GM20431 (cell line): ENCODE measurements around the gene TXK.

ENCODE experiments used
- in situ Hi-C: fragments of 300-500 bp; cut with MseI, MboI; formaldehyde crosslinking; loops from one replicate; pipeline ENCODE4 v1.15.0; 2020; ENCODE audit warnings: low sequenced_read_pairs; ENCODE audit not compliant: unreplicated experiment

Gene TXK

DNA sequence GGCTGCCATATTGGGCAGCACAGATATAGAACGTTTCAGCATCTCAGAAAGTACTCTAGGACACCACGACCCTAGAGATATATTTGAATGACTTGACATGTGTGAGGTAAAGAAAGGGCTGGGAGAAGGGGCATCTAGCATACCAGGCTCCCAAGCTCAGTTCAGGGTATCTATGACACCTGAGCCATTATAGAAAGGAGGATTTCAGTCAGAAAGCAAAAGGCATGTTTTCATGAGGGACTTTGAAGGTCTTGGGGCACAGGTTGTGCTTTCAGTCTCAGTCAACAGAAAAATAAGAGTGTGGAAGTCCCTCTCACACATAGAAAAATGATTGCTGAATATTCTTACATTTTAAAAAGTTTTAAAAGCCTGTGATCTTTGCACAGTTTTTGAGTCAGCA, 65.9 kb downstream of the TXK start:
- in situ Hi-C loops, result no loop called here

DNA sequence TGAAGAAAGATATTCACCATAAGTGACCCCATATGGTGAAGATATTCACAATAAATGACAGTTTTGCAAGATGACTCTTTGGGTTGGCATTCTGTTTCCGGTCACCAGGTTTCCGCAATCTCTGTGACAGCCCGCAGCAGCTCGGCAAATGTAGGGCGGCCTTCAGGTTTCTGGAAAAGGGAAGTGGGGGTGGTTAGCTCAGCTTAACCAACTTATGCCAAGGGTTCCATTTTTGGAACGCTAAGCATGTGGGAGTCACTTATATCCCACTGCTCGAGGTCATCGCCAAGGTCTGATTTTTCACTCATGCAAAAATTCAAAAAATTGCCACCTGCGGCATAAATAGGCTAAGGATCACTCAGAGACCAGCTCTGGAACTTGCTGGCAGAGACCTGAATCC, 66.5 kb downstream of the TXK start:
- in situ Hi-C loops, result no loop called here

DNA sequence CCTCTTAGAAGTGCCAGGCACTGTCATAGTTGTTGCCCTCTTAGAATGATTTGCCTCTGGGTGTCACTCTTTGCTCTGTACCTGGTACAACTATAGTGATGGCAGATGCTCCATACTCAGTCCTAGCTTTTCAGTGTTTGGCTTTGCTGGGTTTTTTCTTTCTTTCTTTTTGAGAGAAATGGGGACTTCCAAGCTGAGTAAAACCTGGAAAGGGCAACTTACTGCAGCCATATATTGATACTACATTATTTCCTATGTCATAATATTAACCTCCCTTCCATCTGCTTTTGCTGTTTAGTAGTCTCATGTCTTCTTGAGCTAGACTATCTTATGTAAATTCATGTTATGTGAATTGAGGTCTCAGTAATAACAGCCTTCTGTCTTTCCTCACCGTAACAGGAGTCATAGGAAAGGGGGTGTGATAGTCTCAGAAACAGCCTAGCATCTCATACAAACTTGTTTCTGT, 68.4 kb downstream of the TXK start:
- in situ Hi-C loops, result no loop called here

DNA sequence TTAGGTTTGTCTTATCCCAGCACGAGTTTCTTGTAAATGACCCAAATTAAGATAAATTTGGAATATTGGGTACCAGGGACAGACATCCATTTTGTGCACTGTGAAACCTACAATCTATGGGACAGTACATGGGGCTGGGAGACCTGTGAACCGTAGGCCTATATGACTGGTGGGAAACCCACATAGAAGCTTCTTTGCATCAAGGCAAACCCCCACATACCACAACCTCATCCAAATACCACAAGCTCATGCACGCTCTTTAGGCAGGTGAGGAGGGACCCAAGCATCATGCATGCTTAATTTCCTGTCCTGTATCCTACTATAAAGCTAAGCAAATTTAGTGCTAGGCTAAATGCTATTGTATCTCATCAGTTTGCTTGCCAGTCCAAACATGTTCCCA, 69.7 kb downstream of the TXK start:
- in situ Hi-C loops, result no loop called here

DNA sequence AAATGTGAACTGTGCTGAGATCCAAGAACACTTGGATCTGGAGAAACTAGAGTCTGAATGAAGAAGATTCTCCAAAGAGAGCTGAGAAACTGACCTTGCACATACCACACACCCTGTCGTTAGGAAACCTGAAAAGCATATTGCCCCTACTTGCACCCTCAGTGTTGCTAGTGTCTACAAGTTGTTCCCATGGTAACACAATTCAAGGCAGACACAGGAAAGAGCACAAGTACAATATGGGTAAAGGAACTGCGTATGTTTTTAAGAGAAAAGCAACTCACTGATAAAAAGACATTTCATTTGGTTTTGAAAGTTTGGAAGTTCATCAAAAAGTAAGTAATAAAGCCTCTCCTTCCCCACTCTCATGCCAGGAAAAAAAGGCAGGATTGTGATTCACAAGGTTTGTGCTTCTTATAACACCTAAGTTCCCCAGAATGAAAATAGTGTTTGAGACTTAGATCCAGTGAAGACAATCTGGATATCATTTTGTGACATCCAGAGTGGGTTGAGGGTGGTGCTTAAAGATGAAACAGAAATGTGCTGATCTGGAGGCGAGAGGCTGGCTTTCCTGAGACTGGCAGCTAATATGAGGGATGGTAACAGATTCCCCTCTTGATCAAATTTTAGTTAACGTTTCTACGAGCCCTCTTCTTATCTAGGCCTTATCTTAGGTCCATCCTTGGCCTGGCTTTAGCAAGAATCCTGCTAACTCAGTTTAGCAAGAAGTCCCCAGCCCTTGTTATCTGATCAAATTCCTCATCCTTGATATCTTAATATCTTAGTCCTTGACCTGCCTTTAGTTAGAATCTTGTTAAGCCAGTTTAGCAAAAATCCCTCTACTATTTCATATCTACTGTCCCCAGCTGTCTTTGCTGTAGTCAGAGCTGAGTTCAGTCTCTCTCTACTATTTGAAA, 75.2 kb downstream of the TXK start:
- in situ Hi-C loops, result no loop called here

DNA sequence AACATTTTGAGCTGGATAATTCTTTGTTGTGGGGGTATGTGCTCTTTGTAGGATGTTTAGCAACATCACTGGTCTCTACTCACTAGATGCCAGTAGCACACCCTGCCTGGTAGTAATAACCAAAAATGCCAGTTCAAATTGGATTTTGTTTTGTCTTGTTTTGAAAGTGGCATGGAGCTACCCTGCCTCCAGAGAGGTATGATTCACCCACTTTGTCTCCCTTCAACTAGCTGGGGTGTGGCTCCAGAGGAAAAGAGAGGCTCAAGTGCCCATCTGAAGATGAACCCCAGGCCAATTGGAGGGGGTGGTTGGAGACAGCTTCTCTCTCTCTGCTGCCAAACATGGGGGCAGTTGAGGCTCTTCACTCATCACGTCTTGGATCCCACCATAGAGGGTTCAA, 83.0 kb downstream of the TXK start:
- in situ Hi-C loops, result no loop called here

DNA sequence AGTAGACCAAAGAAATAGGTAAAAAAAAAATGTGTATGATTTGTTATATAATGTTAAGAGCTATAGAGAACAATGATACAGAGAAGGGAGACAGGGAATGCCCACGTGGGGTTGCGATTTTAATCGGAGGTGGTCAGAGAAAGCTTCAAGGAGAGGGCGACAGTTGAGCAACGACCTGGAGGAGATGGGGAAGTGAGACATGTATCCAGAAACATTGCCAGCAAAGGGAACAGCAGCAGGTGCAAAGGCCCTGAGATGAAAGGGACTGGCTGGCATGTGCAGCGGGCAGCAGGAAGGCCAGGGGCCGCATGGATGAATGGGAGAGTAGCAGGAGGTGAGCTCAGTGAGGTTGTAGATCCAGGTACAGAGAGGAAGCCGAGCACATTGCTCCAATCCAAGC, 84.6 kb downstream of the TXK start:
- in situ Hi-C loops, result no loop called here

DNA sequence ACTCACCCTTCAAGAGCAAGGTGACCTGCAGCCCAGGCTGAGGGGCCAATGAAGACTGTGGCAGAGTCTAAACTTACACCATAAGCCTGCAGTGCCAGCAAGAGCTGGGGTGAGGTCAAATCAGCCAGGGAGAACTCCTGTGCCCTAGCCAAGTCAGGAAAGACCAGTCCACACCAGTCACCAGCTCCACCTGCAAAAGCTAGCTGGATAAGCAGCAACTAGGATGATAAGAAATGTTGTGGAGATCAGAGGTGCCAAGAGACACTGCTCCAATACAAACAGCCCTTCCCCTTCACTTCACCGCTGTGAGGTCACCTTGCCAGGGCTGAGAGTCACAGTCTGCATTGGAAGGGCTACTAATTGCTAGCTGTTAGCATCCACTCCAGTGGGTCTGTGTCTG, 86.2 kb downstream of the TXK start:
- in situ Hi-C loops, result no loop called here

DNA sequence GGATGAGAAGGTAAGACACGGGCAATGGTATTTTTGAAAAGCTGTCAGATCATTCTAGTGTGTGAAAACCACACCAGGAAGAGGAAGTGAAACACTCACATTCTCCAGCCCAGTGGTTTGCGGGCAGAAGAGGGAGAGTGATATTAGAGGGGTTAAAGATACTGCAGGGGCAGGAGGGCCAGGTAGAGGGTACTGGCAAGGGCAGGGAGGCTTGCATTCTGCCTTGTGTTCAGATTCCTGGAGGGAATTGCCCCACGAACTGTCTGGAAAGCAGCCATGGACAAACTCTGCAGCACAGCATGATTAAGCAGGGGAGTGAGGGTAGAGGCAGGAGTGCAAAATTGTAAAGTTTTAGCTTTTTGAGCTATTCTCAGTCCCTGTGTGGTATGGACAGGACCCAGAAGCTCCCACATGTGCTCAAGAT, 86.6 kb downstream of the TXK start:
- in situ Hi-C loops, result no loop called here

DNA sequence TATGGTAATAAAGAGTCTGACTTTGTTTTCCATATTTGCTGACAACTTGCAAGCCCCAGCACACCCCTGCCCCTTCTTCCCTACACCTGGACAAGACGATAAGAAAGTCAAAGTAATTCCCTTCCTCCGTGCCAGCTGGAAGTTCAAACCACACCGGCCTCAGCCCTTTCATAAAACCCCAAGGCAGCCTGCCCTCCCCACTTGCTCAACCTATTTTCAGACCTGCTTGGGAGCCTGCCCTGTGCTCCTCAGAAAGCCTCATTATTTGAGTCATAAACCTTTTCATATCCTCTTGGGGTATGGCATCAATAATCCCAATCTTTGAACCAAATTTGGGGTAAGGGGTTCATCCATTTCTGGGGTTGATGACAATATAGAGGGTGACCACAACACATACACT, 88.0 kb downstream of the TXK start:
- in situ Hi-C loops, result no loop called here

DNA sequence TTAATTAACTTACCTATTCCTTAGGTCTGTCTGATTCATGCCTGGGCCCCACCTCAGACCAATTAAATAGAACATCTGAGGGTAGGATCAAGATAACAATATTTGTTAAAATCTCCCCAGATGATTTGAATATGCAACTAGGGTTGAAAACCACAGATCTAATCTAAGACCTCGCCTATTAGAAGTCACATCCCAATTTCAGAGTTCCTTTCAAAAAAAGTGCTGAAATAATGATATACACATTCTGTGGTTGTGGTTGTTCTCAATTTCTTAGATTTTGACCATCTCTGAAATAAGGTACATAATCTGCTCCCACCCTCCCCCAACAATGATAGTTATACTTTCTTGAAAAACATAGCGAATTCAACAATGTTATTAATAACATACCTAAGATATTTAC, 89.8 kb downstream of the TXK start:
- in situ Hi-C loops, result no loop called here

DNA sequence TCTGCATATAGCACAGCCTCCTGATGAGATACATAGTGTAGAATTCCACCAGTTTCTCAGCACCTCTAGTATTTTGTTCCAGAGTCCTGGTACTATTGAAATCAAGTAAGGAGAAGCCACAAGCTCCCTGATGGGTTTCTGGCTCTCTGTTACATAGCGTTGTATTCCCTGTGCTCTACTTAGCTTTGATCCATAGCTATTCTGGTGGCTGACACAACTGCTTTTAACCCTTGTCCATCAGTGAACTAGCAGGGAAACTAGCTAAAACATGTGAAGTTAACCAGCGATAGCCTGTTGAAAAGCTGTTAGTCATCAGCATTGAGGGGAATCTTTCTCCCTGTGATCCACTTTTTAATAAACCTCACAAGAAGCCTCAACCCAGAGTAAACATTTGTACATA, 90.5 kb downstream of the TXK start:
- in situ Hi-C loops, result no loop called here

DNA sequence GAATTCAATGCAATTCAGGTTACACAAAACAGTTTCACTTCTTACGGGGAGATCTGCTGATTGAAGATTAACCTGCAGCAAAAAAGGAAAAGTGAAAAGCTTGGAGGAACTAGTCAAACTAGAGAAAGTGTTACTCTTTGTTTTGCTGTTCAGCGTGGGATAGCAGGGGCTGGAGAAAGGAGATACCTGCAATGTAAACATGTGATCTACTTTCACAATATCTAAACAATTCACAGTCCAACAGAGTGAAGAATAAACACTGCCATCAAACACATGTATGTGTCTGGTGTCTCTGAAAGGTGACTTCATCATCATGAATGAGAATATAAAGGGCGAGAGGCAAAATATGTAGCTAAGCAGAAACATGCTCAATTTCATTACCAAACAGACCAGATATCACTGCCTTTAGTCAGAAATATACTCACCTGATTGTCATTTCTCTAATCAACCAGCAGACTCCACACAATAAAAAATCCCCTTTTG, 91.0 kb downstream of the TXK start:
- in situ Hi-C loops, result no loop called here

DNA sequence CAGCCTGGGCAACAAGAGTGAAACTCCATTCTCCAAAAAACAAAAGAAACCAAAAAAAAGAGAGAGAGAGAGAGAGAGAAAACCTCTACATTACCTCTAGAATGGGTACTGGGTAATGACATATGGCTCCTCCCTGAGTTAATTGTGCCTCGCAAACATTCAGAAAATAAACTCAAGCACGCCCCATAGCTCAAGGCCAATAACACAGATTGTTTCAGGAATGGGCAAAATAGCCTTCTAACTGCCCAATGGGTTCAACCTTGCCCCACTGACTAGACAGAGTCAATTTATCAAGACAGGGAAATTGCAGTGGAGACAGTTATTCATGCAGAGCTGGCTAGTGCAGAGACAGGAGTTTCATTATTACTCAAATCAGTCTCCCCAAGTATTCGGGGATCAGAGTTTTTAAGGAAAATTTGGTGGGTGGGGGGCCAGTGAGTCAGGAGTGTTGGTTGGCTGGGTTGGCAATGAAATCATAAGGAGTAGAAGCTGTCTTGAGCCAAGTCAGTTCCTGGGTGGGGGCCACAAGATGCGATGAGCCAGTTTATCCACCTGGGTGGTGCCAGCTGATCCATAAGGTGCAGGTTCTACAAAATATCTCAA, 92.4 kb downstream of the TXK start:
- in situ Hi-C loops, result no loop called here

DNA sequence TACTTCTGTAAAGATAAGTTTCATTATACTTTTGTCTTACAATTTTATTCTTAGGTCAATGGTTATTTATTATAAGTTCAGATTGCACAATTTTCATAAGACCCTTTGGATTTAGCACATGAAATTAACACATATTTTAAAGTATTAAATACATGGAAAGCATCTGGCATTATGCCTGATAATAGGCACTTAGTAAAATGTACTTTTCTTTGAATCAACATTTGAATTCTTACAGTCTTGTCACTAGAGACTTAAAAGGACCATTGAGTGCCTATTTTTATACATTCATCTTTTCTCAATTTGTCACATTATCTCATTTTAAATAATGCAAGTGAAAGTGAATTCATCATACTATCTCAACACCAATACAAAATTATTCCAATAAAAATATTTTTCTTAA, 94.5 kb downstream of the TXK start:
- in situ Hi-C loops, result no loop called here

DNA sequence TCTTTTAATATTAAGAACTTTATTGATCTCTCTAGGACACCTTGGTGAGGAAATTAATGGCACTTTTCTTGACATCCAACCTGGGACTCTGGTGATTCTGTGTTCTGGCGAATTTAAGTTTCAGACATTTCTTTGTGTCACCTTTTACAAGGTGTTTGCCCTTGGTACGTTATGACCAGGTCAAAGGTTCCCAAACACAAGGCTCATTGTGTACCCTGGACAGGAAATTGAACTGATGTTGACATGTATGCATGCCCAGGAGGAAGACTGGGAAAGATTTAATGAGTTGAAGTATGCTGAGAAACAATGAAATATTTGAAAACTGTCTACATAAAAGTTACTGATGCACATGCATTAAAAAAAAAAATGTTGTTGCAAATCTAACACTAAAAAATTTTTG, 95.4 kb downstream of the TXK start:
- in situ Hi-C loops, result no loop called here

DNA sequence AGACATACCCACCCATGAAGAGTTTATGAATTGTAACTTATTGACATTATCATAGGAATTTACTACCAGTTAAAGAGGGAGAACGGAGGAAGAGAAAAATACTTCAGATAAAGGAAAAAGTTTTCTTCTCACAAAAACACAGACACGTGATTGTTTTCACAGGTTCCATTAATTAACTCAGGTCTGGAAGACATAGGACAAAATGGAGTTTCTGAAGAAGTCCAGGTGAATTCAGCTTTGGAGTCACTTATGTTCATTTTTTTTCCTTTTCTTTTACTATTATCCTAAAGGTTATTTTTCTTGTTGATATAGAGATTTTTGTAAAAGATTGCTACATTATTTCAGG, 97.0 kb downstream of the TXK start:
- in situ Hi-C loops, result no loop called here

DNA sequence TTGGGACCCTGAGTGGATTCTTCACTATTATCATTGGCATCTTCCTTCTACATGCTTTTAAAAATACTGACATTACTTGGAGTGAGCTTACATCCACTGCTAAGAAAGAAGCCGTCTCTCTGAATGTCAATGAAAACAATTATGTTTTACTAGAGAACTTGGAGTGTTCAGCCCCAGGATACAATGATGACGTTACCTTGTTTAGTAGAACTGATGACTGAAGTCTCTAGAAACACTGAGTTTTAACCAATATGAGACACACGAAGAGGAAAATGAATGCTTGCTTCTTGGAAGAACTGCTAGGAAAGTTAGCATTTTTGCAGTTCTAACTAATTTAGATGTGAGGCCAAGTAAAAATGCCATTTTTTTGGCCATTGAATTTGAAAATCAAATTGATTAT, 98.1 kb downstream of the TXK start:
- in situ Hi-C loops, result no loop called here

DNA sequence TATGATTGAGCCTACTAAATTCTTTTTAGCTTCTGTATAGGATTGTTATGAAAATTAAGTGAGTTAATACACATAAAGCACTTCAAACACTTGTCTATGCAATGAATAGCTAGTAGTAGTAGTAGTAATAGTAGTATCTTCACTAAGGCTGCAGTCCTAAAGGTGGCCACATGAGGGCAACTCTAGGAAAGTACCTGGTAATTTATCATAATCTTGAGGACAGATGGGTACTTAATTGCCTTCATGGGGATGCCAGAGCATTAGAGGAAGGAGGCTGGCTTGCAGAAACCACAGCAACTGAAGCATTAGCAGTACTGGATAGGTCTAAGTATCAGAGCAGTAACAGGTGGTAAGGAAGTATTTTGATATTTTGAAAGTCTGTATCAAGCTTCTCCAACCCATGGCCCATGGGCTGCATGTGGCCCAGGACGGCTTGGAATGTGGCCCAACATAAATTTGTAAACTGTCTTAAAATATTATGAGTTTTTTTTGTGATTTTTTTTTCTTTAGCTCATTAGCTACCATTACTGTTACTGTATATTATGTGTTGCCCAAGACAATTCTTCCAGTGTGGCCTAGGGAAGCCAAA, 100.1 kb downstream of the TXK start:
- in situ Hi-C loops, result no loop called here

DNA sequence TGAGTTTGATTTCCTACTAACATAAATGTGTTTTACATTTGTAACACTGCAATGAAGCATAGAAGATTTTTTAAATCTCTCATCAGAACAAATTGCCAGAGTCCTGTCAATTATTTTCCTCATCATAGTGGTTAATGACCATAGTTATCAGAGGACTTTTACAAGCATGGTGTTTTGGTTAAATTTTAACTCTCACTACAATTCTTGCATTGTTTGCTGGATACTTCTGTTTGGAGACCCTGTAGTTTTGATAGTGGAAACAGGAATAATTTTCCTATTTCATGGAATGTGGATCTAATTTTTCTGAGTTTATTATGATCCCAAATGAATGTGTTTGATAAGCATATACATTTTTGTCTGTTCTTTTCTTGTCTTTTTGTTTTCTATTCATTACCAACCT, 100.6 kb downstream of the TXK start:
- in situ Hi-C loops, result no loop called here

DNA sequence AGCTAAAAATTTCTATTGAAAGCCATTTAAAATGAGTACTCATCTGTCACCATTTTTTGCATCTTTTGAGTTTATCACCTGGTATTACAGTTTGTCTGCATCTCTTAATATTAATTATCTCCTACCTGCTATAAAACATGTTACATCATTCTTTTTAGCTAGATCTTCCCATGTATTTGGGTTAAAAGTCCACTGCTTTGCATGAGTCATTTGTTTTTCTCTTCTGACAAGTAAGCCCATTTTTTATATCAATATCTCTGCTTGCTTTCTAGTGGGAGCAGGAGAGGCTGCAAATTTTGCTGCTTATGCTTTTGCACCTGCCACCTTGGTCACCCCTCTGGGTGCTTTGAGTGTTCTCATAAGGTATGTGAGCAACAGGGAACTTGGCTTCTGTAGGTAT, 101.3 kb downstream of the TXK start:
- in situ Hi-C loops, result no loop called here
